Measurements from ENCODE around the gene ZNF568. TPM values are rescaled to one million over a fixed set of nuclear protein-coding genes. Genes with fewer than 3 reads are reported as not detected.

ZNF568 gene
- polyA plus RNA-seq, 1 of the 3 experiments (the other 2 are of a cell fraction), result 5.5 TPM

DNA sequence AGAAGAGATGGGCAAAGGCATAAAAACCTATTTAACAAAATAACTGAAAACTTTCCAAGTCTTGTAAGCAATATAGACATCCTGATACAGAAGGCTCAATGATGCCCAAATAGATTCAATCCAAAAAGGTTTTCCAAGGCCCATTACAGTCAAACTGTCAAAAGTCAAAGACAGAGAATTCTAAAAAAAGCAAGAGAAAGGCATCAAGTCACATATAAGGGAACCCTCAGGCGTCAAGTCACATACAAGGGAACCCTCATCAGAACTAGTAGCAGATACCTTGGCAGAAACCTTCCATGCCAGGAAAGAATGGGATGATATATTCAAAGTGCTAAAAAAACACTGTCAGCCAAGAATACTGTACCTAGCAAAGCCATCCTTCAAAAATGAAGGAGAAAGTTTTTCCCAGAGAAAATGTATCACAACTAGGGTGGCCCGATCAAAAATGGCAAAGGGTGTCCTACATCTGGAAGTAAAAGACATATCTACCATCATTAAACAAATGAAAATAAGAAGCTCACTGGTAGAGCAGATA is 21.2 kb upstream of the ZNF568 start:
- H3K9me2 ChIP-seq, result no peaks in the 10 kb centered on the region
- TF ChIP-seq CHD2 (IDR thresholded peaks at IDR 0.05; ENCODE audit: low read length, partially characterized antibody), result no peak
- no peak for TF ChIP-seq RCOR1 (IDR thresholded peaks at IDR 0.05; ENCODE audit: low read length)
- TF ChIP-seq, protein P1, sequence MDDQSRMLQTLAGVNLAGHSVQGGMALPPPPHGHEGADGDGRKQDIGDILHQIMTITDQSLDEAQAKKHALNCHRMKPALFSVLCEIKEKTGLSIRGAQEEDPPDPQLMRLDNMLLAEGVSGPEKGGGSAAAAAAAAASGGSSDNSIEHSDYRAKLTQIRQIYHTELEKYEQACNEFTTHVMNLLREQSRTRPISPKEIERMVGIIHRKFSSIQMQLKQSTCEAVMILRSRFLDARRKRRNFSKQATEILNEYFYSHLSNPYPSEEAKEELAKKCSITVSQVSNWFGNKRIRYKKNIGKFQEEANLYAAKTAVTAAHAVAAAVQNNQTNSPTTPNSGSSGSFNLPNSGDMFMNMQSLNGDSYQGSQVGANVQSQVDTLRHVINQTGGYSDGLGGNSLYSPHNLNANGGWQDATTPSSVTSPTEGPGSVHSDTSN (IDR thresholded peaks at IDR 0.05), result no peak
- TF ChIP-seq, protein P2, sequence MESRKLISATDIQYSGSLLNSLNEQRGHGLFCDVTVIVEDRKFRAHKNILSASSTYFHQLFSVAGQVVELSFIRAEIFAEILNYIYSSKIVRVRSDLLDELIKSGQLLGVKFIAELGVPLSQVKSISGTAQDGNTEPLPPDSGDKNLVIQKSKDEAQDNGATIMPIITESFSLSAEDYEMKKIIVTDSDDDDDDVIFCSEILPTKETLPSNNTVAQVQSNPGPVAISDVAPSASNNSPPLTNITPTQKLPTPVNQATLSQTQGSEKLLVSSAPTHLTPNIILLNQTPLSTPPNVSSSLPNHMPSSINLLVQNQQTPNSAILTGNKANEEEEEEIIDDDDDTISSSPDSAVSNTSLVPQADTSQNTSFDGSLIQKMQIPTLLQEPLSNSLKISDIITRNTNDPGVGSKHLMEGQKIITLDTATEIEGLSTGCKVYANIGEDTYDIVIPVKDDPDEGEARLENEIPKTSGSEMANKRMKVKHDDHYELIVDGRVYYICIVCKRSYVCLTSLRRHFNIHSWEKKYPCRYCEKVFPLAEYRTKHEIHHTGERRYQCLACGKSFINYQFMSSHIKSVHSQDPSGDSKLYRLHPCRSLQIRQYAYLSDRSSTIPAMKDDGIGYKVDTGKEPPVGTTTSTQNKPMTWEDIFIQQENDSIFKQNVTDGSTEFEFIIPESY (IDR thresholded peaks at IDR 0.05; ENCODE audit: borderline replicate concordance, low read depth), result no peak
- no peak for TF ChIP-seq JUND (IDR thresholded peaks at IDR 0.05)
- TF ChIP-seq, protein P3, sequence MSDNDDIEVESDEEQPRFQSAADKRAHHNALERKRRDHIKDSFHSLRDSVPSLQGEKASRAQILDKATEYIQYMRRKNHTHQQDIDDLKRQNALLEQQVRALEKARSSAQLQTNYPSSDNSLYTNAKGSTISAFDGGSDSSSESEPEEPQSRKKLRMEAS (IDR thresholded peaks at IDR 0.05; ENCODE audit: low read depth), result no peak
- TF ChIP-seq FOXM1 (IDR thresholded peaks at IDR 0.05; ENCODE audit: low read depth), result no peak
- TF ChIP-seq TCF12 (IDR thresholded peaks at IDR 0.05), result no peak
- TF ChIP-seq TEAD4 (IDR thresholded peaks at IDR 0.05; ENCODE audit: borderline replicate concordance, insufficient read depth), result no peak
- TF ChIP-seq, protein P4, sequence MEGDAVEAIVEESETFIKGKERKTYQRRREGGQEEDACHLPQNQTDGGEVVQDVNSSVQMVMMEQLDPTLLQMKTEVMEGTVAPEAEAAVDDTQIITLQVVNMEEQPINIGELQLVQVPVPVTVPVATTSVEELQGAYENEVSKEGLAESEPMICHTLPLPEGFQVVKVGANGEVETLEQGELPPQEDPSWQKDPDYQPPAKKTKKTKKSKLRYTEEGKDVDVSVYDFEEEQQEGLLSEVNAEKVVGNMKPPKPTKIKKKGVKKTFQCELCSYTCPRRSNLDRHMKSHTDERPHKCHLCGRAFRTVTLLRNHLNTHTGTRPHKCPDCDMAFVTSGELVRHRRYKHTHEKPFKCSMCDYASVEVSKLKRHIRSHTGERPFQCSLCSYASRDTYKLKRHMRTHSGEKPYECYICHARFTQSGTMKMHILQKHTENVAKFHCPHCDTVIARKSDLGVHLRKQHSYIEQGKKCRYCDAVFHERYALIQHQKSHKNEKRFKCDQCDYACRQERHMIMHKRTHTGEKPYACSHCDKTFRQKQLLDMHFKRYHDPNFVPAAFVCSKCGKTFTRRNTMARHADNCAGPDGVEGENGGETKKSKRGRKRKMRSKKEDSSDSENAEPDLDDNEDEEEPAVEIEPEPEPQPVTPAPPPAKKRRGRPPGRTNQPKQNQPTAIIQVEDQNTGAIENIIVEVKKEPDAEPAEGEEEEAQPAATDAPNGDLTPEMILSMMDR (IDR thresholded peaks at IDR 0.05), result no peak
- no peak for TF ChIP-seq POLR2AphosphoS5 (IDR thresholded peaks at IDR 0.05; ENCODE audit: low read depth, low read length)
- TF ChIP-seq RAD21 (IDR thresholded peaks at IDR 0.05; ENCODE audit: low read length), result no peak
- no peak for TF ChIP-seq EP300 (IDR thresholded peaks at IDR 0.05; ENCODE audit: borderline replicate concordance in 1 of 2, low read depth in 1 of 2, low read length in 1 of 2)
- H3K36me3 ChIP-seq (replicated peaks in 1 of 2; ENCODE audit: control insufficient read depth in 1 of 2, insufficient read depth in 2 of 2, low read length in 1 of 2), result peaks cover 51 to 96% of the 10 kb centered on the region in 2 experiments
- no peaks in the 10 kb centered on the region for H3F3A ChIP-seq (replicated peaks; ENCODE audit: insufficient read depth)
- no peak overlapping the region for H3K27ac ChIP-seq (ENCODE audit: low read depth in 2 of 2, low read length in 1 of 2)
- H3K9ac ChIP-seq, result no peak overlapping the region
- H3K9me3 ChIP-seq, result peaks cover 71% of the 10 kb centered on the region
- 0 out of 2 replicates have a peak, but pooled peaks cover 5% of the 10 kb centered on the region for H3K79me2 ChIP-seq (ENCODE audit: insufficient read depth)
- H2AFZ ChIP-seq (ENCODE audit: low read depth), result no peak overlapping the region
- H3K4me2 ChIP-seq, result no peak overlapping the region
- no peaks in the 10 kb centered on the region for H3K4me1 ChIP-seq (ENCODE audit: control insufficient read depth in 1 of 2, insufficient read depth in 2 of 2, low read depth in 1 of 2, low read length in 1 of 2)
- no peak overlapping the region; a peak in 1 of 4 replicates for H3K4me3 ChIP-seq (ENCODE audit: low read depth in 2 of 2, low read length in 1 of 2)
- CTCF ChIA-PET, result no interaction called here
- H4K20me1 ChIP-seq (ENCODE audit: insufficient read depth), result no peaks in the 10 kb centered on the region
- H3K27me3 ChIP-seq (ENCODE audit: insufficient read depth), result no peaks in the 10 kb centered on the region
- WGBS (ENCODE audit: low lambda C conversion rate), result 80% methylated on average over 2 of the region's 2 CpGs
- DNase-seq, result no peak
- POLR2A ChIA-PET, result no interaction called here

DNA sequence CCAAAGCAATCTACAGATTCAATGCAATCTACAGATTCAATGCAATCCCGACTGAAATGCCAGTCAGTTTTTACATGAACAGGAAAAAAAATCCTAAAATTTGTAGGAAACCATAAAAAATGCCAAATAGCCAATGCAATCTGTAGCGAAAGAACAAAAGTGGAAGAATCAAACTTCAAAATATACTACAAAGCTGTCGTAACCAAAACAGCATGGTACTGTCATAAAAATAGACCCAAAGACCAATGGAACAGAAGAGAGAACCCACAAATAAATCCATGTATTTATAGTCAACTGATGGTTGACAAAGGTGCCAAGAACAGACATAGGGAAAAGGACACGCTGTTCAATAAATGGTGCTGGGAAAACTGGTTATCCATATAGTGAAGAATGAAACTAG is 17.7 kb upstream of the ZNF568 start:
- Histone ChIP-seq H3K27me3 (ENCODE audit: insufficient read depth) (no peaks in the 10 kb centered on the region), H3F3A (replicated peaks; ENCODE audit: insufficient read depth) (no peaks in the 10 kb centered on the region), H3K9me3 (peaks cover 64% of the 10 kb centered on the region), H3K9me2 (no peaks in the 10 kb centered on the region), H4K20me1 (ENCODE audit: insufficient read depth) (no peaks in the 10 kb centered on the region), H3K27ac (ENCODE audit: low read depth in 2 of 2, low read length in 1 of 2) (no peak overlapping the region), H2AFZ (ENCODE audit: low read depth) (no peak overlapping the region), H3K4me2 (no peak overlapping the region), H3K36me3 (replicated peaks in 1 of 2; ENCODE audit: control insufficient read depth in 1 of 2, insufficient read depth in 2 of 2, low read length in 1 of 2) (peaks cover 31 to 91% of the 10 kb centered on the region in 2 experiments), H3K9ac (no peak overlapping the region), H3K79me2 (ENCODE audit: insufficient read depth) (0 out of 2 replicates have a peak, but pooled peaks cover 5% of the 10 kb centered on the region), H3K4me3 (ENCODE audit: low read depth in 2 of 2, low read length in 1 of 2) (no peak overlapping the region), H3K4me1 (ENCODE audit: control insufficient read depth in 1 of 2, insufficient read depth in 2 of 2, low read depth in 1 of 2, low read length in 1 of 2) (no peaks in the 10 kb centered on the region)
- POLR2A ChIA-PET, result no interaction called here
- no peak for DNase-seq
- CTCF ChIA-PET, result no interaction called here
- TF ChIP-seq NFIC (IDR thresholded peaks at IDR 0.05; ENCODE audit: borderline replicate concordance) (no peak), ELF1 (IDR thresholded peaks at IDR 0.05) (no peak), SMC3 (IDR thresholded peaks at IDR 0.05; ENCODE audit: low read depth, low read length) (no peak), CHD2 (IDR thresholded peaks at IDR 0.05; ENCODE audit: low read length, partially characterized antibody) (no peak), POLR2AphosphoS5 (IDR thresholded peaks at IDR 0.05; ENCODE audit: low read depth, low read length) (no peak)
- TF ChIP-seq, protein P1 (IDR thresholded peaks at IDR 0.05), result no peak
- TF ChIP-seq, protein P5, sequence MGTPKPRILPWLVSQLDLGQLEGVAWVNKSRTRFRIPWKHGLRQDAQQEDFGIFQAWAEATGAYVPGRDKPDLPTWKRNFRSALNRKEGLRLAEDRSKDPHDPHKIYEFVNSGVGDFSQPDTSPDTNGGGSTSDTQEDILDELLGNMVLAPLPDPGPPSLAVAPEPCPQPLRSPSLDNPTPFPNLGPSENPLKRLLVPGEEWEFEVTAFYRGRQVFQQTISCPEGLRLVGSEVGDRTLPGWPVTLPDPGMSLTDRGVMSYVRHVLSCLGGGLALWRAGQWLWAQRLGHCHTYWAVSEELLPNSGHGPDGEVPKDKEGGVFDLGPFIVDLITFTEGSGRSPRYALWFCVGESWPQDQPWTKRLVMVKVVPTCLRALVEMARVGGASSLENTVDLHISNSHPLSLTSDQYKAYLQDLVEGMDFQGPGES (IDR thresholded peaks at IDR 0.05; ENCODE audit: low read depth, low read length), result no peak
- TF ChIP-seq, protein P3 (IDR thresholded peaks at IDR 0.05; ENCODE audit: low read depth), result no peak
- WGBS (ENCODE audit: low lambda C conversion rate), result 86% methylated on average over 4 of the region's 4 CpGs

Measured in SK-N-SH (cell line).